Fibroblast of lung (primary cell): ENCODE measurements around the gene ZNF112.

Experiments used
- CTCF ChIP-seq, 2 donors: IDR thresholded peaks in 1 of 2; conservative IDR thresholded peaks in 1 of 2; 1 replicate in 1 of 2; 2 replicates in 1 of 2; pipeline ENCODE4 v1.5.1; 2011 to 2012; ENCODE audit warnings: low read length in 2 of 2, control low read depth in 1 of 2, inconsistent platforms in 1 of 2, low read depth in 1 of 2, mild to moderate bottlenecking in 1 of 2
- EZH2 ChIP-seq: IDR thresholded peaks from 2 replicates; pipeline ENCODE4 v1.5.1; 2012; ENCODE audit warnings: low read length, control low read depth, mild to moderate bottlenecking; ENCODE audit errors: missing control alignments

DNA sequence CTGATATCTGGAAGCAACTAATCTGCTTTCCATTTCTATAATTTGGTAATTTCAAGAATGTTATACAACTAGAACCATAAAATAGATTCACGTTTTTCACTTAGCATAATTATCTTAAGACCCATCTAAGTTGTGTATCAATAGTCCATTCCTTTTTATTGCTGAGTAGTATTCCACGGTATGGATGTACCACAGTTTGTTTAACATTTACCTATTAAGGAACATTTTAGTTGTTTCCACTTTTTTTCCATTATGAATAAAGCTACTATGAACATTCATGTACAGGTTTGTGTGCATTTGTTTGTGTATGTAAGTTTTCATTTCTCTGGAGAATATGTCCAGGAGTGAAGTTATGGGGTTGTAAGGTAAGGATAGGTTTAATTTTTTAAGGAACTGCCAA, 18.3 kb upstream of the ZNF112 start:
- TF ChIP-seq CTCF (conservative IDR thresholded peaks at IDR 0.05 in 1 of 2, IDR thresholded peaks at IDR 0.05 in 1 of 2; ENCODE audit: low read depth in 1 of 2, low read length in 2 of 2) = no peak
- TF ChIP-seq EZH2 = no peak
